Activated CD8-positive, alpha-beta T cell treated with anti-CD3 and anti-CD28 coated beads, Interleukin-2, amount 10 ng/mL, durations not matched to agents 7 days and 5 days (primary cell): ENCODE data around the gene FYB1. TPM values are rescaled to one million over a fixed set of nuclear protein-coding genes. Genes with fewer than 3 reads are reported as not detected.

Source experiments
- ATAC-seq: fragments of 150-1000 bp; cut with Tn5 transposase; one replicate; pipeline ENCODE4 v1.10.0; 2021; ENCODE audit warnings: moderate library complexity
- CTCF ChIA-PET: fragments of 350-600 bp; sonication (Branson Sonifier 250); formaldehyde crosslinking; loops from one replicate; lab custom pipeline; 2021; ENCODE audit warnings: antibody characterized with exemption; lab: Charles Lee
- POLR2A ChIA-PET: fragments of 350-600 bp; sonication (Branson Sonifier 250); formaldehyde crosslinking; loops from one replicate; lab custom pipeline; 2021; ENCODE audit warnings: antibody characterized with exemption; lab: Charles Lee
- DNase-seq: peaks from one replicate; pipeline ENCODE4 v3.0.0-alpha.2; 2020
- H3K27ac Mint-ChIP-seq: one replicate; pipeline ENCODE4 v1.8.0; 2021; ENCODE audit warnings: mild to moderate bottlenecking, mixed read lengths
- H3K27me3 Mint-ChIP-seq: one replicate; pipeline ENCODE4 v1.8.0; 2021; ENCODE audit warnings: low read depth, mixed read lengths
- H3K36me3 Mint-ChIP-seq: one replicate; pipeline ENCODE4 v1.8.0; 2021; ENCODE audit warnings: low read depth, mixed read lengths
- H3K4me1 Mint-ChIP-seq: one replicate; pipeline ENCODE4 v1.8.0; 2021; ENCODE audit warnings: low read depth, mixed read lengths
- H3K4me3 Mint-ChIP-seq: one replicate; pipeline ENCODE4 v1.8.0; 2021; ENCODE audit warnings: mild to moderate bottlenecking, mixed read lengths
- H3K9me3 Mint-ChIP-seq: one replicate; pipeline ENCODE4 v1.8.0; 2022; ENCODE audit warnings: mixed read lengths; ENCODE audit not compliant: insufficient read depth
- total RNA-seq, 2 experiments: library from RNA; stranded (reverse); gene quantifications; one replicate each; pipeline ENCODE4 v1.2.3, GENCODE V29; 2021

FYB1 gene
- total RNA-seq, 2 experiments from 2014 or later: 198 to 215 TPM

GRCh38 chr5:39203951-39204350 lies 15.4 kb downstream of the FYB1 start:
- no peaks in the 10 kb centered on the region for H3K9me3 Mint-ChIP-seq
- CTCF ChIA-PET: interaction anchor here (7.8 kb wide), 1 partner anchor 14 kb away, joined by 175 read pairs; the partner anchor contains the start of gene FYB1
- POLR2A ChIA-PET: interaction anchor here (1.3 to 6.0 kb wide), 3 partner anchors 7 to 13 kb away, joined by 5 to 84 read pairs (median 18); no protein-coding TSS in a partner anchor
- H3K27me3 Mint-ChIP-seq: no peaks in the 10 kb centered on the region
- H3K4me1 Mint-ChIP-seq: peaks cover 53% of the 10 kb centered on the region
- no peak for DNase-seq
- peak overlapping the region; percentile 86 for H3K4me3 Mint-ChIP-seq
- peak overlapping the region; percentile 86 for H3K27ac Mint-ChIP-seq
- peaks cover 28% of the 10 kb centered on the region for H3K36me3 Mint-ChIP-seq
- ATAC-seq: no peak

- H3K4me1 Mint-ChIP-seq: peaks cover 47% of the 10 kb centered on the region
- no peaks in the 10 kb centered on the region for H3K27me3 Mint-ChIP-seq
- H3K4me3 Mint-ChIP-seq: peak overlapping the region; percentile 86
- H3K27ac Mint-ChIP-seq: peak overlapping the region; percentile 86
- no peak for DNase-seq
- ChIA-PET CTCF (interaction anchor here (0.9 to 7.8 kb wide), 10 partner anchors 9 to 344 kb away, joined by 3 to 175 read pairs (median 5); partner anchors contain the start of gene FYB1), POLR2A (interaction anchor here (0.7 to 9.5 kb wide), 5 partner anchors 8 to 1074 kb away, joined by 3 to 101 read pairs (median 18); no protein-coding TSS in a partner anchor)
- peak; percentile 21 for ATAC-seq
- H3K9me3 Mint-ChIP-seq: no peaks in the 10 kb centered on the region
- peaks cover 28% of the 10 kb centered on the region for H3K36me3 Mint-ChIP-seq
Observed at GRCh38 chr5:39203275-39203922, 16.0 kb downstream of the FYB1 start.

GRCh38 chr5:39202597-39203274 lies 16.6 kb downstream of the FYB1 start:
- Mint-ChIP-seq H3K4me3 (peak overlapping the region; percentile 86), H3K27me3 (no peaks in the 10 kb centered on the region), H3K9me3 (no peaks in the 10 kb centered on the region), H3K4me1 (peaks cover 41% of the 10 kb centered on the region), H3K27ac (peak overlapping the region; percentile 86), H3K36me3 (peaks cover 28% of the 10 kb centered on the region)
- POLR2A ChIA-PET: interaction anchor here (0.7 to 9.5 kb wide), 5 partner anchors 9 to 1075 kb away, joined by 3 to 101 read pairs (median 18); no protein-coding TSS in a partner anchor
- ATAC-seq (peak; percentile 57), DNase-seq (peak; percentile 69)
- CTCF ChIA-PET: interaction anchor here (0.9 to 7.8 kb wide), 14 partner anchors 9 to 345 kb away, joined by 3 to 175 read pairs (median 6); partner anchors contain the start of gene FYB1

- peak overlapping the region; percentile 86 for H3K4me3 Mint-ChIP-seq
- H3K4me1 Mint-ChIP-seq: peaks cover 40% of the 10 kb centered on the region
- DNase-seq: no peak
- H3K36me3 Mint-ChIP-seq: peaks cover 32% of the 10 kb centered on the region
- H3K9me3 Mint-ChIP-seq: no peaks in the 10 kb centered on the region
- ChIA-PET CTCF (interaction anchor here (0.7 to 7.8 kb wide), 29 partner anchors 10 to 346 kb away, joined by 3 to 175 read pairs (median 7); partner anchors contain the start of gene FYB1), POLR2A (interaction anchor here (0.9 to 9.5 kb wide), 11 partner anchors 9 to 1476 kb away, joined by 3 to 101 read pairs (median 5); no protein-coding TSS in a partner anchor)
- no peak for ATAC-seq
- peak overlapping the region; percentile 86 for H3K27ac Mint-ChIP-seq
- no peaks in the 10 kb centered on the region for H3K27me3 Mint-ChIP-seq
Observed at GRCh38 chr5:39201781-39202596, 17.4 kb downstream of the FYB1 start.

GRCh38 chr5:39201160-39201780 lies 18.1 kb downstream of the FYB1 start:
- peak; percentile 29 for ATAC-seq
- Mint-ChIP-seq H3K4me3 (peak overlapping the region; percentile 86), H3K27me3 (no peaks in the 10 kb centered on the region), H3K9me3 (no peaks in the 10 kb centered on the region), H3K36me3 (peaks cover 38% of the 10 kb centered on the region), H3K27ac (peak overlapping the region; percentile 86), H3K4me1 (peaks cover 40% of the 10 kb centered on the region)
- DNase-seq: peak; percentile 56
- POLR2A ChIA-PET: interaction anchor here (0.9 to 9.5 kb wide), 10 partner anchors 10 to 1476 kb away, joined by 3 to 101 read pairs (median 4); no protein-coding TSS in a partner anchor
- CTCF ChIA-PET: interaction anchor here (0.7 to 7.8 kb wide), 28 partner anchors 9 to 347 kb away, joined by 3 to 175 read pairs (median 6); partner anchors contain the start of gene FYB1

GRCh38 chr5:39200081-39200480 lies 19.3 kb downstream of the FYB1 start:
- Mint-ChIP-seq H3K27ac (peak overlapping the region; percentile 86), H3K9me3 (no peaks in the 10 kb centered on the region), H3K36me3 (peaks cover 45% of the 10 kb centered on the region), H3K4me1 (peaks cover 38% of the 10 kb centered on the region), H3K27me3 (no peaks in the 10 kb centered on the region), H3K4me3 (peak overlapping the region; percentile 86)
- CTCF ChIA-PET: interaction anchor here (0.6 to 7.8 kb wide), 19 partner anchors 9 to 166 kb away, joined by 3 to 175 read pairs (median 9); partner anchors contain the start of gene FYB1
- DNase-seq (peak; percentile 52), ATAC-seq (no peak)
- POLR2A ChIA-PET: interaction anchor here (0.7 to 9.5 kb wide), 6 partner anchors 11 to 85 kb away, joined by 3 to 101 read pairs (median 23); no protein-coding TSS in a partner anchor

GRCh38 chr5:39199335-39199734 lies 20.0 kb downstream of the FYB1 start:
- peak overlapping the region; percentile 86 for H3K4me3 Mint-ChIP-seq
- H3K27ac Mint-ChIP-seq: peak overlapping the region; percentile 86
- no peaks in the 10 kb centered on the region for H3K9me3 Mint-ChIP-seq
- ChIA-PET POLR2A (interaction anchor here (0.7 to 9.5 kb wide), 5 partner anchors 10 to 84 kb away, joined by 3 to 101 read pairs (median 25); no protein-coding TSS in a partner anchor), CTCF (interaction anchor here (0.6 to 7.8 kb wide), 8 partner anchors 9 to 167 kb away, joined by 3 to 175 read pairs (median 22); partner anchors contain the start of gene FYB1)
- H3K27me3 Mint-ChIP-seq: no peaks in the 10 kb centered on the region
- no peak for ATAC-seq
- no peak for DNase-seq
- peaks cover 52% of the 10 kb centered on the region for H3K36me3 Mint-ChIP-seq
- H3K4me1 Mint-ChIP-seq: peaks cover 38% of the 10 kb centered on the region

- POLR2A ChIA-PET: interaction anchor here (2.2 to 9.5 kb wide), 3 partner anchors 9 to 19 kb away, joined by 9 to 101 read pairs (median 84); no protein-coding TSS in a partner anchor
- ATAC-seq: peak; percentile 14
- H3K9me3 Mint-ChIP-seq: no peaks in the 10 kb centered on the region
- peak overlapping the region; percentile 54 for H3K27ac Mint-ChIP-seq
- CTCF ChIA-PET: interaction anchor here (1.1 to 5.4 kb wide), 5 partner anchors 9 to 85 kb away, joined by 3 to 63 read pairs (median 18); no protein-coding TSS in a partner anchor
- H3K4me1 Mint-ChIP-seq: peaks cover 42% of the 10 kb centered on the region
- no peaks in the 10 kb centered on the region for H3K27me3 Mint-ChIP-seq
- DNase-seq: no peak
- H3K4me3 Mint-ChIP-seq: peak overlapping the region; percentile 76
- peaks cover 64% of the 10 kb centered on the region for H3K36me3 Mint-ChIP-seq
Observed at GRCh38 chr5:39198127-39198526, 21.2 kb downstream of the FYB1 start.

- Mint-ChIP-seq H3K9me3 (no peaks in the 10 kb centered on the region), H3K27ac (peak overlapping the region; percentile 33), H3K36me3 (peaks cover 70% of the 10 kb centered on the region), H3K4me1 (peaks cover 48% of the 10 kb centered on the region), H3K27me3 (no peaks in the 10 kb centered on the region), H3K4me3 (peak overlapping the region; percentile 76)
- DNase-seq (peak; percentile 69), ATAC-seq (peak; percentile 58)
- ChIA-PET CTCF (interaction anchor here (1.1 to 5.4 kb wide), 7 partner anchors 9 to 86 kb away, joined by 3 to 63 read pairs (median 18); no protein-coding TSS in a partner anchor), POLR2A (interaction anchor here (2.2 to 9.5 kb wide), 3 partner anchors 8 to 20 kb away, joined by 9 to 101 read pairs (median 11); no protein-coding TSS in a partner anchor)
Observed at GRCh38 chr5:39197556-39197955, 21.8 kb downstream of the FYB1 start.
